Stomach (tissue), 4 donors: Measurements from ENCODE around the gene OCSTAMP.

Experiments
- EP300 ChIP-seq: sonication (generic); formaldehyde crosslinking; IDR thresholded peaks from one replicate; pipeline ENCODE4 v1.6.1; 2017; ENCODE audit warnings: antibody characterized with exemption
- POLR2A ChIP-seq, 4 donors: fragments of 450-650 bp; IDR thresholded peaks; one replicate each; pipeline ENCODE4 v1.6.1; 2016; ENCODE audit warnings: antibody characterized with exemption in 4 of 4, control low read depth in 2 of 4, mild to moderate bottlenecking in 1 of 4, moderate library complexity in 1 of 4
- POLR2AphosphoS5 ChIP-seq, 3 donors: sonication (generic); formaldehyde crosslinking; IDR thresholded peaks; one replicate each; pipeline ENCODE4 v1.6.1; 2016; ENCODE audit warnings: antibody characterized with exemption in 3 of 3
- TF ChIP-seq, protein P1 (sequence below), 7 experiments: fragments of 450-650 bp in 4 of 7; fragments of 200-600 bp in 3 of 7; sonication (generic) in 3 of 7; IDR thresholded peaks; one replicate each; pipeline ENCODE4 v1.5.1; 2016 to 2019; ENCODE audit warnings: antibody characterized with exemption in 7 of 7, control low read depth in 2 of 7, mild to moderate bottlenecking in 1 of 7

DNA sequence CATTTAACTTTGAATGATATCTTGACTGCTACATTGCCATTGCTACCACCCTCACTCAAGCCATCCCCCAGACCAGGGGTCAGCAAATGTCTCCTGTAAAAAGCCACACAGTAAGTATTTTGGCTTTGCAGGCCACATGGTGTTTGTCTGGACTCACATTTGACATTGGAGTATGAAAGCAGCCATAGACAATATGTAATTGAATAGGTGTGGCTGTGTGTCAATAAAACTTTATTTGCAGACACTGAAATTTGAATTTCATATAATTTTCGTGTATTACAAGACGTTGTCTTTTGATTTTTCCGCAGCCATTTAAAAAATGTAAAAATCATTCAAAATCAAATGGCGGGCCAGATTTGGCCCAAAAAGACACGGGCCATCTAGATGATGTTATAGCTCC is 36.3 kb upstream of the OCSTAMP start:
- TF ChIP-seq, protein P1, sequence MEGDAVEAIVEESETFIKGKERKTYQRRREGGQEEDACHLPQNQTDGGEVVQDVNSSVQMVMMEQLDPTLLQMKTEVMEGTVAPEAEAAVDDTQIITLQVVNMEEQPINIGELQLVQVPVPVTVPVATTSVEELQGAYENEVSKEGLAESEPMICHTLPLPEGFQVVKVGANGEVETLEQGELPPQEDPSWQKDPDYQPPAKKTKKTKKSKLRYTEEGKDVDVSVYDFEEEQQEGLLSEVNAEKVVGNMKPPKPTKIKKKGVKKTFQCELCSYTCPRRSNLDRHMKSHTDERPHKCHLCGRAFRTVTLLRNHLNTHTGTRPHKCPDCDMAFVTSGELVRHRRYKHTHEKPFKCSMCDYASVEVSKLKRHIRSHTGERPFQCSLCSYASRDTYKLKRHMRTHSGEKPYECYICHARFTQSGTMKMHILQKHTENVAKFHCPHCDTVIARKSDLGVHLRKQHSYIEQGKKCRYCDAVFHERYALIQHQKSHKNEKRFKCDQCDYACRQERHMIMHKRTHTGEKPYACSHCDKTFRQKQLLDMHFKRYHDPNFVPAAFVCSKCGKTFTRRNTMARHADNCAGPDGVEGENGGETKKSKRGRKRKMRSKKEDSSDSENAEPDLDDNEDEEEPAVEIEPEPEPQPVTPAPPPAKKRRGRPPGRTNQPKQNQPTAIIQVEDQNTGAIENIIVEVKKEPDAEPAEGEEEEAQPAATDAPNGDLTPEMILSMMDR (IDR thresholded peaks at IDR 0.05) = no peak
- TF ChIP-seq EP300 (no peak), POLR2A (IDR thresholded peaks at IDR 0.05) (no peak), POLR2AphosphoS5 (IDR thresholded peaks at IDR 0.05) (no peak)
